OCI-LY3 (cell line): ENCODE results near the gene UBAP2.
"Not testable (repeated sequence)": the region's sequence is repeated elsewhere in the genome, so short reads cannot be mapped to it uniquely, and the experiment has no call there.

ENCODE experiments used
- H2AFZ ChIP-seq: fragments of 200-600, 300-600 bp; shearing (Covaris generic); 2 replicates; pipeline ENCODE4 v1.6.0; 2014; ENCODE audit warnings: antibody characterized with exemption, low read depth, low read length
- H3K27ac ChIP-seq: fragments of 200-600, 300-600 bp; sonication (generic); 2 replicates; pipeline ENCODE4 v1.5.1; 2014; ENCODE audit warnings: mild to moderate bottlenecking, low read length, moderate library complexity, mixed read lengths
- H3K27me3 ChIP-seq: fragments of 200-600, 300-600 bp; sonication (generic); 2 replicates; pipeline ENCODE4 v1.6.1; 2014; ENCODE audit warnings: low read depth, low read length, mixed read lengths
- H3K36me3 ChIP-seq: fragments of 200-600, 300-600 bp; sonication (generic); replicated peaks from 2 replicates; pipeline ENCODE3; 2014; ENCODE audit warnings: low read depth, low read length, mixed read lengths
- H3K4me1 ChIP-seq: fragments of 300-600, 200-600 bp; sonication (generic); 2 replicates; pipeline ENCODE4 v1.6.1; 2014; ENCODE audit warnings: low read length, mixed read lengths
- H3K4me2 ChIP-seq: fragments of 200-600, 300-600 bp; sonication (generic); 2 replicates; pipeline ENCODE4 v1.6.1; 2014; ENCODE audit warnings: low read length, mixed read lengths
- H3K4me3 ChIP-seq: fragments of 300-600, 200-600 bp; sonication (generic); 2 replicates; pipeline ENCODE4 v1.5.1; 2014; ENCODE audit warnings: antibody characterized with exemption, mild to moderate bottlenecking, low read length, moderate library complexity
- H3K79me2 ChIP-seq: fragments of 300-600, 200-600 bp; shearing (Covaris generic); 2 replicates; pipeline ENCODE4 v1.6.1; 2014; ENCODE audit warnings: mild to moderate bottlenecking, low read length, mixed read lengths
- H3K9ac ChIP-seq: fragments of 300-600, 200-600 bp; shearing (Covaris generic); 2 replicates; pipeline ENCODE4 v1.6.0; 2014; ENCODE audit warnings: mild to moderate bottlenecking, low read length, moderate library complexity
- H3K9me3 ChIP-seq: fragments of 200-600, 300-600 bp; shearing (Covaris generic); 2 replicates; pipeline ENCODE4 v1.6.1; 2014; ENCODE audit warnings: low read length, mixed read lengths; ENCODE audit not compliant: insufficient read depth
- H4K20me1 ChIP-seq: fragments of 200-600, 300-600 bp; sonication (generic); 2 replicates; pipeline ENCODE4 v1.6.1; 2016; ENCODE audit warnings: low read length, mixed read lengths; ENCODE audit not compliant: insufficient read depth
- CTCF ChIP-seq: fragments of 200-600, 300-600 bp; sonication (generic); IDR thresholded peaks from 2 replicates; pipeline ENCODE4 v1.5.1; 2014; ENCODE audit warnings: antibody characterized with exemption, low read length, low read depth
- EZH2phosphoT487 ChIP-seq: fragments of 200-600 bp; shearing (Covaris generic); IDR thresholded peaks from 2 replicates; pipeline ENCODE4 v1.6.1; 2018; ENCODE audit warnings: antibody characterized with exemption, mixed run types, low read depth

The UBAP2 gene

GRCh38 chr9:34032631-34033030 is 16.1 kb downstream of the UBAP2 start:
- Histone ChIP-seq H3K27me3 (no peaks in the 10 kb centered on the region), H2AFZ (no peak overlapping the region), H3K4me3 (no peak overlapping the region), H3K4me2 (no peak overlapping the region), H3K36me3 (peaks cover 19% of the 10 kb centered on the region), H3K79me2 (peaks cover 97% of the 10 kb centered on the region), H4K20me1 (peaks cover 34% of the 10 kb centered on the region), H3K9me3 (no peaks in the 10 kb centered on the region), H3K9ac (no peak overlapping the region), H3K4me1 (no peaks in the 10 kb centered on the region), H3K27ac (no peak overlapping the region)
- TF ChIP-seq EZH2phosphoT487 (no peak), CTCF (no peak)

- TF ChIP-seq EZH2phosphoT487 = no peak
- no peak for TF ChIP-seq CTCF
- Histone ChIP-seq H3K4me2 (no peak overlapping the region), H2AFZ (no peak overlapping the region), H3K36me3 (peaks cover 19% of the 10 kb centered on the region), H3K27ac (no peak overlapping the region), H3K27me3 (no peaks in the 10 kb centered on the region), H3K9ac (no peak overlapping the region), H3K4me3 (no peak overlapping the region), H4K20me1 (peaks cover 31% of the 10 kb centered on the region), H3K79me2 (peaks cover 97% of the 10 kb centered on the region), H3K9me3 (no peaks in the 10 kb centered on the region), H3K4me1 (no peaks in the 10 kb centered on the region)
Measured at GRCh38 chr9:34027845-34028574, 20.7 kb downstream of the UBAP2 start.

DNA sequence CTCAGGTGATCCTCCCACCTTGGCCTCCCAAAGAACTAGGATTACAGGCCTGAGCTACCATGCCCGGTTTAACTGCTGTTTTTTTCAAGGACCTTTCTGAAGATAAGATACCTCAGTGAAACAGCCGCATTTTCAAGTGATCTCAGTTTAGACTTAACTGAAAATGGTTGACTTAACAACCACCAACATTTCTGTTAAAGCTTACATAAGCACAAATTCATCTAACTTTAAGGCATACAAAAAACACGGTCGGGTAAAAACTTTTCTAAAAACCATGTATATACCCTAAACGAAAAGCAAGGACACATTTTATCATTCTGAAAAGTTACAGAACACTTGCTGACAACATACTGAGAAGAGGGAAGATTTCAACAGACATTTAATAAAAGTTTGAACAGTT is 22.9 kb downstream of the UBAP2 start:
- Histone ChIP-seq H3K4me2 (no peak overlapping the region), H3K4me1 (no peaks in the 10 kb centered on the region), H3K27me3 (no peaks in the 10 kb centered on the region), H3K27ac (no peak overlapping the region), H3K79me2 (peaks cover 97% of the 10 kb centered on the region), H3K9ac (no peak overlapping the region), H3K4me3 (no peak overlapping the region), H3K9me3 (no peaks in the 10 kb centered on the region), H3K36me3 (peaks cover 19% of the 10 kb centered on the region), H2AFZ (no peak overlapping the region), H4K20me1 (peaks cover 24% of the 10 kb centered on the region)
- TF ChIP-seq EZH2phosphoT487 (no peak), CTCF (no peak)

- Histone ChIP-seq H3K79me2 (peaks cover 97% of the 10 kb centered on the region), H3K27me3 (no peaks in the 10 kb centered on the region), H3K4me1 (no peaks in the 10 kb centered on the region), H3K4me2 (no peak overlapping the region), H4K20me1 (peaks cover 27% of the 10 kb centered on the region), H3K4me3 (no peak overlapping the region), H3K27ac (no peak overlapping the region), H3K9ac (no peak overlapping the region), H2AFZ (no peak overlapping the region), H3K9me3 (no peaks in the 10 kb centered on the region), H3K36me3 (peaks cover 17% of the 10 kb centered on the region)
- TF ChIP-seq EZH2phosphoT487 = no peak
- TF ChIP-seq CTCF = no peak
Measured at GRCh38 chr9:34025062-34025461, 23.6 kb downstream of the UBAP2 start.

GRCh38 chr9:34024476-34024875 is 24.2 kb downstream of the UBAP2 start:
- not testable (repeated sequence) for H3K27ac ChIP-seq, H3K4me1 ChIP-seq, H3K4me2 ChIP-seq, H3K9ac ChIP-seq, H3K4me3 ChIP-seq, H2AFZ ChIP-seq, H3K9me3 ChIP-seq, H3K27me3 ChIP-seq
- H4K20me1 ChIP-seq = peaks cover 28% of the 10 kb centered on the region
- H3K36me3 ChIP-seq = peaks cover 17% of the 10 kb centered on the region
- peaks cover 97% of the 10 kb centered on the region for H3K79me2 ChIP-seq
